KMS-11 (cell line): Measurements from ENCODE around the gene KCNJ6.

Experiments
- H2AFZ ChIP-seq: fragments of 200-600 bp; sonication (generic); 2 replicates; pipeline ENCODE4 v1.6.1; 2016; ENCODE audit warnings: antibody characterized with exemption, mixed run types, low read depth
- H3K27ac ChIP-seq: fragments of 200-600 bp; sonication (generic); 2 replicates; pipeline ENCODE4 v1.6.1; 2016; ENCODE audit warnings: mild to moderate bottlenecking, mixed run types
- H3K27me3 ChIP-seq: fragments of 200-600 bp; sonication (generic); 2 replicates; pipeline ENCODE4 v1.6.1; 2017; ENCODE audit warnings: mild to moderate bottlenecking, low read depth, mixed run types, moderate library complexity; ENCODE audit not compliant: insufficient read depth
- H3K36me3 ChIP-seq: fragments of 200-600 bp; sonication (generic); 2 replicates; pipeline ENCODE4 v1.6.1; 2017; ENCODE audit warnings: mild to moderate bottlenecking, mixed run types; ENCODE audit not compliant: insufficient read depth
- H3K4me1 ChIP-seq: fragments of 200-600 bp; sonication (generic); 2 replicates; pipeline ENCODE4 v1.6.1; 2016; ENCODE audit warnings: mild to moderate bottlenecking, low read depth, mixed run types; ENCODE audit not compliant: poor library complexity, severe bottlenecking
- H3K4me2 ChIP-seq: fragments of 200-600 bp; sonication (generic); 2 replicates; pipeline ENCODE4 v1.7.0; 2016; ENCODE audit warnings: mild to moderate bottlenecking, mixed run types
- H3K4me3 ChIP-seq: fragments of 200-600 bp; sonication (generic); IDR thresholded peaks from 2 replicates; pipeline ENCODE4 v1.6.1; 2017; ENCODE audit warnings: low read depth, low read length, mixed read lengths; ENCODE audit not compliant: insufficient read depth
- H3K79me2 ChIP-seq: fragments of 200-600 bp; sonication (generic); 2 replicates; pipeline ENCODE4 v1.6.1; 2016; ENCODE audit warnings: low read depth, mixed run types; ENCODE audit not compliant: insufficient read depth
- H3K9ac ChIP-seq: fragments of 200-600 bp; sonication (generic); 2 replicates; pipeline ENCODE4 v1.6.1; 2016; ENCODE audit warnings: mild to moderate bottlenecking, mixed run types
- H4K20me1 ChIP-seq: fragments of 200-600 bp; sonication (generic); 2 replicates; pipeline ENCODE4 v1.6.1; 2016; ENCODE audit warnings: mild to moderate bottlenecking, mixed run types; ENCODE audit not compliant: insufficient read depth
- TF ChIP-seq, protein P1 (sequence below): fragments of 200-600 bp; sonication (generic); conservative IDR thresholded peaks from 2 replicates; pipeline ENCODE4 v1.6.1; 2017; ENCODE audit warnings: low read depth, mild to moderate bottlenecking, antibody characterized with exemption, low read length, moderate library complexity, mixed read lengths

KCNJ6 gene

DNA sequence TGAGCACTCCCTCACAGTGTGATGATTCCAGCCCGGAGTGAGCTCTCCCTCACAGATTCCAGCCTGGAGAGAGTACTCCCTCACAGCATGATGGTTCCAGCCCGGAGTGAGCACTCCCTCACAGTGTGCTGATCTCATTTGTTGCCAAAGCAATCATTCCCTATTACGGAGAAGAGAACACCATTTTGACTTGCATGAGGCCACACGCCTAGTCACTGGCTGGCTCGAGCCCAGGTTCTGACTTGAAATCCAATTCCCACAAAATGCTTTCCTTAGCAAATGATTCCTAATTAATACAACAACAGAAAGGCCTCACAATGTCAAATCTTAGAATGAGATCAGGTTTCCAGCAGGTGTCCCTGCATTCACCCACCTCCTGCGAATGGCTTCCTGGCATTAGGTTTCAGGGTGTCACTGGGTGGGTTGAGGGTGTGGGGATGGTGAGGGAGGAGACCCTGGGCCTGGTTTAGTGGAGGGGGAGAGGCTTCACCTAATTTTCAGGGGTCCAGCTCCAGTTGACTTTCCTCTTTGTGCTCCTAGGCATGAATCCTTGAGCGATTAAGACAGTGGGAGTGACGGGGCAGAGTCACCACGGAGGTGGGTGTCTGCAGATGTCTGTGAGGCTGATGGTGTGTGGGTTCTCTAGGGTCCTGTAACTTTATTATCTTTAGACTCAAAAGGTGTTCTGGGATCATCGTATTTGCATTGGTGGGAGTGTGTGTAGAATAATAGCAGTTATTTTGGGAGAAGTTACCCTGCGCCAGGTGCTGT lies 158.5 kb downstream of the KCNJ6 start:
- no peak overlapping the region for H3K9ac ChIP-seq
- no peak overlapping the region for H2AFZ ChIP-seq
- TF ChIP-seq, protein P1, sequence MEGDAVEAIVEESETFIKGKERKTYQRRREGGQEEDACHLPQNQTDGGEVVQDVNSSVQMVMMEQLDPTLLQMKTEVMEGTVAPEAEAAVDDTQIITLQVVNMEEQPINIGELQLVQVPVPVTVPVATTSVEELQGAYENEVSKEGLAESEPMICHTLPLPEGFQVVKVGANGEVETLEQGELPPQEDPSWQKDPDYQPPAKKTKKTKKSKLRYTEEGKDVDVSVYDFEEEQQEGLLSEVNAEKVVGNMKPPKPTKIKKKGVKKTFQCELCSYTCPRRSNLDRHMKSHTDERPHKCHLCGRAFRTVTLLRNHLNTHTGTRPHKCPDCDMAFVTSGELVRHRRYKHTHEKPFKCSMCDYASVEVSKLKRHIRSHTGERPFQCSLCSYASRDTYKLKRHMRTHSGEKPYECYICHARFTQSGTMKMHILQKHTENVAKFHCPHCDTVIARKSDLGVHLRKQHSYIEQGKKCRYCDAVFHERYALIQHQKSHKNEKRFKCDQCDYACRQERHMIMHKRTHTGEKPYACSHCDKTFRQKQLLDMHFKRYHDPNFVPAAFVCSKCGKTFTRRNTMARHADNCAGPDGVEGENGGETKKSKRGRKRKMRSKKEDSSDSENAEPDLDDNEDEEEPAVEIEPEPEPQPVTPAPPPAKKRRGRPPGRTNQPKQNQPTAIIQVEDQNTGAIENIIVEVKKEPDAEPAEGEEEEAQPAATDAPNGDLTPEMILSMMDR, result no peak
- H3K79me2 ChIP-seq, result no peaks in the 10 kb centered on the region
- no peaks in the 10 kb centered on the region for H3K27me3 ChIP-seq
- H3K4me2 ChIP-seq, result no peak overlapping the region
- no peaks in the 10 kb centered on the region for H4K20me1 ChIP-seq
- H3K36me3 ChIP-seq, result no peaks in the 10 kb centered on the region
- no peaks in the 10 kb centered on the region for H3K4me1 ChIP-seq
- H3K4me3 ChIP-seq, result no peak overlapping the region
- H3K27ac ChIP-seq, result no peak overlapping the region

DNA sequence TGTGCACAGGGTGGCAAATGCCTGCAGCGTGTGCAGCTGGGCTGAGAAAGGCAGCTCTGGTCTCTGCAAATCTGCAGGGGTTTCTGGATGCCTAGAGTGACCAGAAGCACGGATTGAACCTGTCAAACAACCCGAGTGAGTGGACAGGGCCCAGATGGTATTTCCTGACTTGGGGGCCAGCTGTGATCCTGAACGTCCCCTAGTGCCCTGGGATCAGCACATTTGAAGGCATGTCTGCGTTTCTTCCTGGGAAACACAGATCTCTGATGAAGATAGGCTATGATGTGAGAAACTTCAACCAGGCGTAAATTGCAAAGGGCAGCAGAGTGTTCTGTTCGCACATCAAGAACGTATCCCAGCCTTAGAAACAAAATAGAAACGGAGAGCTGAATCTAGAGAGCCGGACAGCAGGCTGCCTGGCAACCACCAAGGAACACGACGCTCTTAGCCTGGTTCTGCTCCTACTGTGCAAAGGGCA lies 163.1 kb downstream of the KCNJ6 start:
- H3K36me3 ChIP-seq, result no peaks in the 10 kb centered on the region
- no peak overlapping the region for H3K4me3 ChIP-seq
- H4K20me1 ChIP-seq, result no peaks in the 10 kb centered on the region
- H3K27ac ChIP-seq, result no peak overlapping the region
- H3K4me2 ChIP-seq, result no peak overlapping the region
- H3K27me3 ChIP-seq, result no peaks in the 10 kb centered on the region
- H3K4me1 ChIP-seq, result no peaks in the 10 kb centered on the region
- H3K79me2 ChIP-seq, result no peaks in the 10 kb centered on the region
- H2AFZ ChIP-seq, result no peak overlapping the region
- no peak overlapping the region for H3K9ac ChIP-seq
- TF ChIP-seq, protein P1, result no peak

- Histone ChIP-seq H3K9ac (no peak overlapping the region), H3K4me3 (no peak overlapping the region), H3K79me2 (no peaks in the 10 kb centered on the region), H3K4me1 (no peaks in the 10 kb centered on the region), H3K27me3 (no peaks in the 10 kb centered on the region), H4K20me1 (no peaks in the 10 kb centered on the region), H2AFZ (no peak overlapping the region), H3K27ac (no peak overlapping the region), H3K4me2 (no peak overlapping the region), H3K36me3 (no peaks in the 10 kb centered on the region)
- TF ChIP-seq, protein P1, result no peak
These were observed 164.8 kb downstream of the KCNJ6 start for GRCh38 chr21:37751268-37751975.

GRCh38 chr21:37749132-37749531 lies 167.1 kb downstream of the KCNJ6 start:
- Histone ChIP-seq H3K36me3 (no peaks in the 10 kb centered on the region), H3K4me1 (no peaks in the 10 kb centered on the region), H3K9ac (no peak overlapping the region), H3K4me3 (no peak overlapping the region), H3K27ac (no peak overlapping the region), H3K79me2 (no peaks in the 10 kb centered on the region), H4K20me1 (no peaks in the 10 kb centered on the region), H2AFZ (no peak overlapping the region), H3K4me2 (no peak overlapping the region), H3K27me3 (no peaks in the 10 kb centered on the region)
- TF ChIP-seq, protein P1, result no peak
